H1 (cell line): ENCODE measurements around the gene NOS1AP. TPM values are rescaled to one million over a fixed set of nuclear protein-coding genes. Genes with fewer than 3 reads are reported as not detected.

Experiments used
- CTCF ChIA-PET: fragments of 300-600 bp; sonication (Branson Sonifier 250); formaldehyde crosslinking; loops from one replicate; lab custom pipeline; 2021; ENCODE audit not compliant: partially characterized antibody; lab: Charles Lee
- POLR2A ChIA-PET: fragments of 300-600 bp; sonication (Branson Sonifier 250); formaldehyde crosslinking; loops from one replicate; lab custom pipeline; 2021; ENCODE audit warnings: inconsistent platforms; ENCODE audit not compliant: partially characterized antibody; lab: Charles Lee
- DNase-seq, 2 experiments: peaks; one replicate each; pipeline versions ENCODE4 v3.0.0 to v3.0.0-alpha.2; 2010 to 2022; ENCODE audit warnings: low spot score in 2 of 2, low read depth in 1 of 2, mixed read lengths in 1 of 2
- FAIRE-seq: peaks from 2 replicates; lab custom pipeline; 2011; peaks lifted over from hg19 to GRCh38; lab: Jason Lieb, UNC
- H2AFZ ChIP-seq: 2 replicates; pipeline ENCODE4 v1.8.1; 2012; ENCODE audit warnings: low read length, inconsistent platforms
- H2AK5ac ChIP-seq: 2 replicates; pipeline ENCODE4 v1.6.1; 2013; ENCODE audit warnings: low read depth, low read length
- H2BK120ac ChIP-seq: replicated peaks from 2 replicates; pipeline ENCODE3; 2013; ENCODE audit warnings: low read depth, low read length, inconsistent platforms
- H2BK12ac ChIP-seq: 2 replicates; pipeline ENCODE4 v1.6.1; 2013; ENCODE audit warnings: low read depth, low read length
- H2BK15ac ChIP-seq: 2 replicates; pipeline ENCODE4 v1.6.1; 2013; ENCODE audit warnings: low read length
- H2BK20ac ChIP-seq: 2 replicates; pipeline ENCODE4 v1.6.1; 2013; ENCODE audit warnings: low read length
- H2BK5ac ChIP-seq: 2 replicates; pipeline ENCODE4 v1.6.1; 2013; ENCODE audit warnings: low read depth, low read length
- H3K14ac ChIP-seq: 2 replicates; pipeline ENCODE4 v1.6.1; 2013; ENCODE audit warnings: inconsistent platforms; ENCODE audit not compliant: insufficient read length
- H3K18ac ChIP-seq: 2 replicates; pipeline ENCODE4 v1.6.1; 2013; ENCODE audit warnings: low read length; ENCODE audit errors: extremely low read depth
- H3K23ac ChIP-seq: 2 replicates; pipeline ENCODE4 v1.6.1; 2013; ENCODE audit warnings: inconsistent platforms; ENCODE audit not compliant: insufficient read length
- H3K23me2 ChIP-seq: 2 replicates; pipeline ENCODE4 v1.6.1; 2013; ENCODE audit warnings: low read depth, low read length
- H3K27ac ChIP-seq: 2 replicates; pipeline ENCODE4 v1.6.1; 2011; ENCODE audit warnings: low read depth, low read length, inconsistent platforms
- H3K27me3 ChIP-seq, 4 experiments: replicated peaks in 1 of 4; 1 replicate in 1 of 4; 2 replicates in 3 of 4; pipeline versions ENCODE4 v1.6.1 to v1.8.1; 2011 to 2013; ENCODE audit warnings: low read length in 3 of 4, mild to moderate bottlenecking in 3 of 4, inconsistent platforms in 2 of 4, mixed read lengths in 2 of 4, moderate library complexity in 1 of 4; ENCODE audit not compliant: control insufficient read depth in 3 of 4, insufficient read depth in 3 of 4; ENCODE audit errors: extremely low read depth in 1 of 4
- H3K36me3 ChIP-seq, 4 experiments: 2 replicates each; pipeline versions ENCODE4 v1.6.1 to v1.8.1; 2011 to 2013; ENCODE audit warnings: mild to moderate bottlenecking in 4 of 4, low read length in 3 of 4, moderate library complexity in 2 of 4, control low read depth in 1 of 4, inconsistent platforms in 1 of 4; ENCODE audit not compliant: insufficient read depth in 4 of 4, control insufficient read depth in 2 of 4
- H3K4ac ChIP-seq: replicated peaks from 2 replicates; pipeline ENCODE3; 2013; ENCODE audit warnings: low read length, low read depth, mixed read lengths, inconsistent platforms; ENCODE audit not compliant: insufficient read length
- H3K4me1 ChIP-seq, 4 experiments: replicated peaks in 1 of 4; 1 replicate in 1 of 4; 2 replicates in 3 of 4; pipeline versions ENCODE4 v1.6.1 to v1.8.1; 2011 to 2013; ENCODE audit warnings: low read length in 3 of 4, inconsistent platforms in 2 of 4, mixed read lengths in 1 of 4; ENCODE audit not compliant: insufficient read depth in 4 of 4, control insufficient read depth in 3 of 4
- H3K4me2 ChIP-seq, 2 experiments: 2 replicates each; pipeline versions ENCODE4 v1.6.1 to v1.8.1; 2011 to 2013; ENCODE audit warnings: low read depth in 2 of 2, low read length in 2 of 2, control low read depth in 1 of 2, inconsistent platforms in 1 of 2, mild to moderate bottlenecking in 1 of 2; ENCODE audit not compliant: insufficient read depth in 1 of 2
- H3K4me3 ChIP-seq, 4 experiments: fragments of 200-600, 300-600 bp in 1 of 4; sonication (generic), shearing (Covaris generic), sonication (Bioruptor Twin) in 1 of 4; 2 replicates each; pipeline versions ENCODE4 v1.5.1 to v1.8.1; 2011 to 2016; ENCODE audit warnings: low read length in 4 of 4, low read depth in 3 of 4, control low read depth in 2 of 4, inconsistent platforms in 2 of 4, mild to moderate bottlenecking in 2 of 4, mixed read lengths in 1 of 4, moderate library complexity in 1 of 4; ENCODE audit not compliant: insufficient read depth in 2 of 4; ENCODE audit errors: extremely low read depth in 1 of 4
- H3K56ac ChIP-seq: replicated peaks from 2 replicates; pipeline ENCODE3; 2013; ENCODE audit warnings: low read depth, mild to moderate bottlenecking, mixed read lengths, low read length, inconsistent platforms; ENCODE audit not compliant: insufficient read length
- H3K79me1 ChIP-seq: 2 replicates; pipeline ENCODE4 v1.6.1; 2013; ENCODE audit warnings: low read depth, low read length, control low read depth
- H3K79me2 ChIP-seq, 2 experiments: 2 replicates each; pipeline versions ENCODE4 v1.6.1 to v1.8.1; 2012 to 2013; ENCODE audit warnings: low read length in 2 of 2, mild to moderate bottlenecking in 2 of 2, inconsistent platforms in 1 of 2; ENCODE audit not compliant: insufficient read depth in 2 of 2, control insufficient read depth in 1 of 2
- H3K9ac ChIP-seq, 4 experiments: replicated peaks in 1 of 4; 1 replicate in 1 of 4; 2 replicates in 3 of 4; pipeline versions ENCODE4 v1.6.1 to v1.8.1; 2011 to 2013; ENCODE audit warnings: low read depth in 3 of 4, low read length in 3 of 4, control low read depth in 2 of 4, mild to moderate bottlenecking in 2 of 4, moderate library complexity in 2 of 4, inconsistent platforms in 1 of 4; ENCODE audit errors: extremely low read depth in 1 of 4
- H3K9me3 ChIP-seq, 2 experiments: 2 replicates each; pipeline versions ENCODE4 v1.6.1 to v1.8.1; 2012 to 2013; ENCODE audit warnings: mild to moderate bottlenecking in 2 of 2, moderate library complexity in 2 of 2, control low read depth in 1 of 2, inconsistent platforms in 1 of 2, low read depth in 1 of 2, low read length in 1 of 2, mixed read lengths in 1 of 2; ENCODE audit not compliant: insufficient read depth in 2 of 2
- H4K20me1 ChIP-seq, 2 experiments: replicated peaks in 1 of 2; 2 replicates each; pipeline versions ENCODE3 to v1.8.1; 2011 to 2013; ENCODE audit warnings: inconsistent platforms in 2 of 2, low read length in 2 of 2, mild to moderate bottlenecking in 1 of 2; ENCODE audit not compliant: insufficient read depth in 2 of 2, control insufficient read depth in 1 of 2
- H4K5ac ChIP-seq: 2 replicates; pipeline ENCODE4 v1.6.1; 2013; ENCODE audit warnings: low read length, low read depth, mixed read lengths, inconsistent platforms; ENCODE audit not compliant: insufficient read length
- H4K8ac ChIP-seq: 2 replicates; pipeline ENCODE4 v1.8.0; 2013; ENCODE audit warnings: mild to moderate bottlenecking, moderate library complexity, low read length, inconsistent platforms; ENCODE audit not compliant: insufficient read depth; ENCODE audit errors: extremely low read depth
- H4K91ac ChIP-seq: replicated peaks from 2 replicates; pipeline ENCODE3; 2013; ENCODE audit warnings: low read length, mixed read lengths, inconsistent platforms; ENCODE audit not compliant: insufficient read length
- NRF1 ChIP-seq: IDR thresholded peaks from 2 replicates; pipeline ENCODE4 v1.6.1; 2011; ENCODE audit warnings: mild to moderate bottlenecking, low read depth, low read length, improper control_type of control experiment
- PHF8 ChIP-seq: fragments of 200-600 bp; sonication (generic); conservative IDR thresholded peaks from 2 replicates; pipeline ENCODE4 v1.7.1; 2012; ENCODE audit warnings: low read depth, mild to moderate bottlenecking, inconsistent platforms, low read length, moderate library complexity
- RAD21 ChIP-seq, 2 experiments: IDR thresholded peaks in 1 of 2; conservative IDR thresholded peaks in 1 of 2; 2 replicates each; pipeline ENCODE4 v1.6.1; 2011; ENCODE audit warnings: low read depth in 2 of 2, low read length in 2 of 2, improper control_type of control experiment in 1 of 2, inconsistent platforms in 1 of 2, mild to moderate bottlenecking in 1 of 2, moderate library complexity in 1 of 2
- SIN3A ChIP-seq, 2 experiments: IDR thresholded peaks in 1 of 2; conservative IDR thresholded peaks in 1 of 2; 2 replicates each; pipeline ENCODE4 v1.6.1; 2011 to 2012; ENCODE audit warnings: low read length in 2 of 2, improper control_type of control experiment in 1 of 2, low read depth in 1 of 2, mild to moderate bottlenecking in 1 of 2
- TCF12 ChIP-seq: IDR thresholded peaks from 2 replicates; pipeline ENCODE4 v1.6.1; 2011; ENCODE audit warnings: low read depth, mild to moderate bottlenecking, low read length
- TEAD4 ChIP-seq: IDR thresholded peaks from 2 replicates; pipeline ENCODE4 v1.6.1; 2012; ENCODE audit warnings: low read depth, low read length, inconsistent platforms, mixed read lengths
- WGBS, 2 experiments: shearing (Covaris generic) in 1 of 2; methylation state at CpG; one replicate each; pipeline versions ENCODE4 v1.1.6 to v1.1.7; 2013 to 2015; ENCODE audit warnings: low lambda C conversion rate in 2 of 2, mixed read lengths in 2 of 2, inconsistent platforms in 1 of 2, low coverage in 1 of 2, missing lambda C conversion rate in 1 of 2; ENCODE audit not compliant: insufficient replicate concordance in 2 of 2, insufficient coverage in 1 of 2, insufficient read length in 1 of 2; ENCODE audit errors: extremely low coverage in 1 of 2, missing lambda C conversion rate in 1 of 2; 5-methylcytosine and 5-hydroxymethylcytosine counted together
- polyA plus RNA-seq, 7 experiments: library from polyadenylated mRNA; depleted of rRNA in 3 of 7; stranded (reverse) in 5 of 7; unstranded in 2 of 7; fragments of >200 nt in 5 of 7; fragments of 200-250 nt in 2 of 7; gene quantifications; 1 replicate in 5 of 7; 2 replicates in 1 of 7; 4 replicates in 1 of 7; pipeline versions ENCODE4 v1.2.1 to v1.2.3, GENCODE V29; 2011 to 2013; ENCODE audit warnings: missing spikeins in 2 of 7, mixed read lengths in 2 of 7
- total RNA-seq: library from RNA; stranded (reverse); fragmentation: NEBNext Ultra II Directional; extraction: Animal tissue kit (Norgen Biotek cat#: 25700); gene quantifications from 2 replicates; pipeline ENCODE4 v1.2.1, GENCODE V29; 2021
- TF ChIP-seq, protein P1 (sequence below): IDR thresholded peaks from 2 replicates; pipeline ENCODE4 v1.6.1; 2012; ENCODE audit warnings: inconsistent platforms

The NOS1AP gene
- total and polyA plus RNA-seq, 2 of the 8 experiments (the other 6 are each of a cell fraction or from before 2014, with no cell fraction given), result 2.4 to 12.1 TPM

DNA sequence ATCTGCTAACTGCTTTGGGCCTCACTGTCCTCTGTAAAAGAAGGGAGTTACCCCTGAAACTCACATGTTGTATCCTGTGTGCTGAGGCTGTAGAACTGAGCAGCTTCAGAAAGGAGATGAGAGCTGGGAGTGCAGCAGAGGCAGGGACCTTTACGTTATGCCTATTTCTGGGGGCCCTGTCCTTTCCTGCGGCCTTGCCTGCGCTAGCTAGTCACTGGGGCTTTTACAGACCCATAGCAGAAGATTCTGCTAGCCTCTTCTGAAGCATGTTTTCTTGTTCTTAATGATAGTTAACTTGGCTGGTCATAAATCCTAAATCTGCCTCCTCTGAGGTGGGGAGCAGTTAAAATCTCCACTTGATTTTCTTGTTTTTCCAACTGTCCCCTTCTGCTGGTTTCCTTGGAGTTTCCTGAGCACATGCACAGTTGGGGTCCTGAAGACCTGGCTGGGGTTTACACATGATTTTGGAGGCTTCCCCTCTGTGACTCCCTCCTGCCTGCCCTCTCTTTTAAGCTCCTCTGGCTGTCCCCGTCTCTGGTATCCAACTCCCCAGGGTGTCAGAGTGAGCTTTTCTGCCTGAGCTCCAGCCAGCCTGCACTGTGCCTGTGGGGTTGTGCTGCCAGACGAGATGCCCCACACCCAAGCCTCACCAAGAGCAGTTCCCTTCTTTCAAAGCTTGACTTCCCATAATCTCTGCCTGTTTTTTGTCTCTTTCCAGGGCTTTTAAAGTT is 76.6 kb downstream of the NOS1AP start:
- H3K4me3 ChIP-seq, result peak overlapping the region in 2 of 4 experiments; percentile 37 to 41; a peak in 3 of 8 replicates
- no peaks in the 10 kb centered on the region for H3K9me3 ChIP-seq
- peak overlapping the region; percentile 67 to 85 for H3K4me2 ChIP-seq
- no peak overlapping the region for H2AFZ ChIP-seq
- H2BK12ac ChIP-seq, result peak overlapping the region; percentile 45
- H3K14ac ChIP-seq, result no peak overlapping the region
- peak overlapping the region; percentile 32; the same call in 1 of the 2 replicates for H2AK5ac ChIP-seq
- peaks cover 0 to 46% of the 10 kb centered on the region in 2 experiments; a peak in 3 of 4 replicates for H3K79me2 ChIP-seq
- CTCF ChIA-PET, result interaction anchor here (0.9 to 5.6 kb wide), 8 partner anchors 10 to 84 kb away, joined by 3 to 36 read pairs (median 3); no protein-coding TSS in a partner anchor
- H4K20me1 ChIP-seq, result no peaks in the 10 kb centered on the region
- peak overlapping the region; percentile 12 for H4K5ac ChIP-seq
- peak overlapping the region; percentile 49 for H3K18ac ChIP-seq
- POLR2A ChIA-PET, result interaction anchor here (0.8 to 4.1 kb wide), 15 partner anchors 10 to 90 kb away, joined by 3 to 24 read pairs (median 7); partner anchors contain the start of gene NOS1AP
- peak overlapping the region; percentile 26; the same call in 1 of the 2 replicates for H2BK5ac ChIP-seq
- no peaks in the 10 kb centered on the region for H3K36me3 ChIP-seq
- peak overlapping the region; percentile 56 for H4K91ac ChIP-seq
- peak overlapping the region in 1 of 4 experiments; percentile 14; a peak in 2 of 7 replicates for H3K9ac ChIP-seq
- H3K79me1 ChIP-seq, result no peaks in the 10 kb centered on the region
- H3K4me1 ChIP-seq, result peaks cover 14 to 34% (median 32%) of the 10 kb centered on the region in 4 experiments
- FAIRE-seq, result no peak
- peak overlapping the region; percentile 76 for H2BK120ac ChIP-seq
- peak overlapping the region; percentile 16; the same call in 1 of the 2 replicates for H4K8ac ChIP-seq
- no peak for DNase-seq
- H3K56ac ChIP-seq, result no peak overlapping the region
- H3K4ac ChIP-seq, result no peak overlapping the region
- peak overlapping the region; percentile 63; the same call in 1 of the 2 replicates for H2BK20ac ChIP-seq
- 58% methylated on average over 5 of the region's 5 CpGs; no CpG with 5 or more reads in 1 of the 2 experiments for WGBS, 2 experiments
- no peak overlapping the region for H2BK15ac ChIP-seq
- no peaks in the 10 kb centered on the region; a peak in 1 of 7 replicates for H3K27me3 ChIP-seq
- no peak overlapping the region for H3K23ac ChIP-seq
- peak overlapping the region; percentile 46 for H3K27ac ChIP-seq
- no peaks in the 10 kb centered on the region for H3K23me2 ChIP-seq
- TF ChIP-seq, protein P1, sequence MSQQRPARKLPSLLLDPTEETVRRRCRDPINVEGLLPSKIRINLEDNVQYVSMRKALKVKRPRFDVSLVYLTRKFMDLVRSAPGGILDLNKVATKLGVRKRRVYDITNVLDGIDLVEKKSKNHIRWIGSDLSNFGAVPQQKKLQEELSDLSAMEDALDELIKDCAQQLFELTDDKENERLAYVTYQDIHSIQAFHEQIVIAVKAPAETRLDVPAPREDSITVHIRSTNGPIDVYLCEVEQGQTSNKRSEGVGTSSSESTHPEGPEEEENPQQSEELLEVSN, result no peak
- TF ChIP-seq NRF1, result no peak
- TF ChIP-seq SIN3A (conservative IDR thresholded peaks at IDR 0.05 in 1 of 2, IDR thresholded peaks at IDR 0.05 in 1 of 2; ENCODE audit: low read depth in 1 of 2, low read length in 2 of 2), result no peak
- no peak for TF ChIP-seq TCF12
- TF ChIP-seq PHF8, result no peak
- no peak for TF ChIP-seq TEAD4
- no peak for TF ChIP-seq RAD21 (IDR thresholded peaks at IDR 0.05 in 1 of 2, conservative IDR thresholded peaks at IDR 0.05 in 1 of 2; ENCODE audit: low read depth in 2 of 2, low read length in 2 of 2)
